Measurements from ENCODE around the gene ART5. TPM values are rescaled to one million over a fixed set of nuclear protein-coding genes. Genes with fewer than 3 reads are reported as not detected.
"Not testable (repeated sequence)": the region's sequence is repeated elsewhere in the genome, so short reads cannot be mapped to it uniquely, and the experiment has no call there.

Gene ART5
- total RNA-seq, 1 donor from 2014 or later: not detected

GRCh38 chr11:3659595-3660515, 18.1 kb upstream of the ART5 start:
- DNase-seq (ENCODE audit: low spot score) (no peak), ATAC-seq (peak; percentile 20)

- ATAC-seq: no peak
- no peak for DNase-seq (ENCODE audit: low spot score)
Observed at GRCh38 chr11:3658252-3658651, 16.5 kb upstream of the ART5 start.

DNA sequence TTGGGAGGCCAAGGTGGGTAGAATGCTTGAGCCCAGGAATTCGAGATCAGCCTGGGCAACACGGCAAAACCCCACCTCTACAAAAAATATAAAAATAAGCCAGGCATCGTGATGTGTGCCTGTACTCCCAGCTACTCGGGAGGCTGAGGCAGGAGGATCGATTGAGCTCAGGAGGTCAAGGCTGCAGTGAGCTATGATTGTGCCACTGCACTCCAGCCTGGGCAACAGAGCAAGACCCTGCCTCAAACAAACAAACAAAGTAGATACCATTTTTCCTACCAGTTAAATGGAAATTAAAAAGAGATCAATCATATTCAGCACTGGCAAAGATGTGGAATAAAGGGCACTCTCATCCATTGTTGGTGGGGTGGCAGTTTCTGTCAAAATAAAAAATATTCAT, 15.5 kb upstream of the ART5 start:
- ATAC-seq: not testable (repeated sequence)

GRCh38 chr11:3655547-3655946, 13.8 kb upstream of the ART5 start:
- no peak for DNase-seq (ENCODE audit: low spot score)
- ATAC-seq: no peak

More for the DNA sequence above, 15.5 kb upstream of the ART5 start:
- not testable (repeated sequence) for DNase-seq (ENCODE audit: low spot score)

DNA sequence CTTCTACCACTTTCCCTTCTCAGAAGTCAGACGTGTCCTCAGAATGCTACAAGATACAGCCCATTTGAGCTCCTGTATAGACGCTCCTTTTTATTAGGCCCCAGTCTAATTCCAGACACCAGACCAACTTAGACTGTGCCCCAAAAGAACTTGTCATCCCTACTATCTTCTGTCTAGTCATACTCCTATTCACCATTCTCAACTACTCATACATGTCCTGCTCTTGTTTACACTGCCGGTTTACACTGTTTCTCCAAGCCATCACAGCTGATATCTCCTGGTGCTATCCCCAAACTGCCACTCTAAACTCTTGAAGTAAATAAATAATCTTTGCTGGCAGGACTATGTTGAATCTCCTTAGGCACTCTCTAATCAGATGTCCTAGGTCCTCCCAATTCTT, 10.7 kb upstream of the ART5 start:
- not testable (repeated sequence) for DNase-seq (ENCODE audit: low spot score); ATAC-seq

DNA sequence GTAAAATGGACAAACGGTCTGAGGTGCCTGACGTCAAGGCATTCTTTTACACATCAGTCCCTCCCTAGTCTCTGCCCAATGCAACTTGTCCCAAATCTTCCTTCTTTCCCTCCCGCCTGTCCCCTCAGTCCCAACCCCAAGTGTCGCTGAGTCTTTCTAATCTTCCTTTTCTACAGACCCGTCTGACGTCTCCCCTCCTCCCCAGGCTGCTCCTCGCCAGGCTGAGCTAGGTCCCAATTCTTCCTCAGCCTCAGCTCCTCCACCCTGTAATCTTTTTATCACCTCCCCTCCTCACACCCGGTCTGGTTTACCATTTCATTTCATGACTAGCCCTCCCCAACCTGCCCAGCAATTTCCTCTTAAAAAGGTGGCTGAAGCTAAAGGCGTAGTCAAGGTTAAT, 7.6 kb upstream of the ART5 start:
- not testable (repeated sequence) for DNase-seq (ENCODE audit: low spot score); ATAC-seq

- not testable (repeated sequence) for ATAC-seq; DNase-seq (ENCODE audit: low spot score)
Observed at GRCh38 chr11:3648843-3649242, 7.1 kb upstream of the ART5 start.

DNA sequence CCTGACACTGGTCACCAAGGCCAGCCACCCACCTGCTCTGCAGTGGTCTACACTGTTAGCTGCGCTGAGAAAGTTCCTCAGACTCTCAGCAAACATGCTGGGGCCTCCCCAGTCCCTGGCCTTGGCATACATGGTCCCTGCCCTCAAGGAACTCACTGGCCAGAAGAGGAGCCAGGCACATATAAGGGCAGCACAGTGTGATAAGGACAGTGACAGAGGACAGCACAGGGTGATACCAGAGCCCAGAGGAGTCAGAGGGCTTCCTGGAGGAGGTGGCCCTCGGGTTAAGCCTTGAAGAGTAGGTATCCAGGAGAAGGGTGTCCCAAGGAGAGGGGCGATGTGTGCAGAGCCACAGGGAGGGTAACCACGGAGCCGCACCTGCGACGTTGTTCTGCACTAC, 3.8 kb upstream of the ART5 start:
- no peak for ATAC-seq
- no peak for DNase-seq (ENCODE audit: low spot score)

DNA sequence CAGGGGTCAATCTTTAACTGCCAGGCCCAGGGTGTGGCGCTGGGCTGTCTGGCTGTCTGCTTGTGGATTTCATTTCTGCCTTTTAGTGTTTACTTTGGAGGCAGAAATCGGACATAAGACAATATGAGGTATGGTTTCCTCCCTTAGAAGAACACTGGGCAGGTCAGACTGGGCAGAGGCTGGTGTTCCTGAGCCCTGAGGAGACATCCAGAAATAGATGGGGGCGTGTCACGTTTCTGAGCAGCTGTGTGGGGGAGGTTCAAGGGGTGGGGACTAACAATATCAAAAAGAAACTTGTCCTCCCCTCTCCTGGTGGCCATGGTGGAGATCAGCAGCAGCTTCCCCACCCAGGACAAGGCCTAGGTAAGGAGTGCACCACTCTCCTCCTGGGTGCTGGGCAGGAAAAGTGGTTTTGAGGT, 3.0 kb upstream of the ART5 start, which contains the start of gene ART1:
TSS of gene ART1 (plus strand) at position 312 of the 419 bp plus-strand sequence. CDS start 14,086 bp downstream, outside the sequence.
- DNase-seq (ENCODE audit: low spot score) (no peak), ATAC-seq (no peak)

DNA sequence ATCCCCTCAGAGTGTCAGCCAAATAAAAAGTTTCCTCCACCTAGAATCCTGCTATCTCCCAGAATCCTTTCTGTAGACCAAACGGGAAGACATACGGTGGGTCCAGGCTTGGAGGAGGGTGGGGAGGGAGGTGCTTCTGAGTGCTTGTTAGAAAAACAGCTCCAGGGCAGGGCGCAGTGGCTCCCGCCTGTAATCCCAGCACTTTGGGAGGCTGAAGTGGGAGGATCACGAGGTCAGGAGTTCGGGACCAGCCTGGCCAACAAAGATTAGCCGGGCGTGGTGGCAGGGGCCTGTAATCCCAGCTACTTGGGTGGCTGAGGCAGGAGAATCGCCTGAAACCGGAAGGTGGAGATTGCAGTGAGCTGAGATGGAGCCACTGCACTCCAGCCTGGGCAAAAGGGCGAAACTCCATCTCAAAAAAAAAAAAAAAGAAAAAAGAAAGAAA, 1.3 kb upstream of the ART5 start:
- ATAC-seq; DNase-seq (ENCODE audit: low spot score): not testable (repeated sequence)

DNA sequence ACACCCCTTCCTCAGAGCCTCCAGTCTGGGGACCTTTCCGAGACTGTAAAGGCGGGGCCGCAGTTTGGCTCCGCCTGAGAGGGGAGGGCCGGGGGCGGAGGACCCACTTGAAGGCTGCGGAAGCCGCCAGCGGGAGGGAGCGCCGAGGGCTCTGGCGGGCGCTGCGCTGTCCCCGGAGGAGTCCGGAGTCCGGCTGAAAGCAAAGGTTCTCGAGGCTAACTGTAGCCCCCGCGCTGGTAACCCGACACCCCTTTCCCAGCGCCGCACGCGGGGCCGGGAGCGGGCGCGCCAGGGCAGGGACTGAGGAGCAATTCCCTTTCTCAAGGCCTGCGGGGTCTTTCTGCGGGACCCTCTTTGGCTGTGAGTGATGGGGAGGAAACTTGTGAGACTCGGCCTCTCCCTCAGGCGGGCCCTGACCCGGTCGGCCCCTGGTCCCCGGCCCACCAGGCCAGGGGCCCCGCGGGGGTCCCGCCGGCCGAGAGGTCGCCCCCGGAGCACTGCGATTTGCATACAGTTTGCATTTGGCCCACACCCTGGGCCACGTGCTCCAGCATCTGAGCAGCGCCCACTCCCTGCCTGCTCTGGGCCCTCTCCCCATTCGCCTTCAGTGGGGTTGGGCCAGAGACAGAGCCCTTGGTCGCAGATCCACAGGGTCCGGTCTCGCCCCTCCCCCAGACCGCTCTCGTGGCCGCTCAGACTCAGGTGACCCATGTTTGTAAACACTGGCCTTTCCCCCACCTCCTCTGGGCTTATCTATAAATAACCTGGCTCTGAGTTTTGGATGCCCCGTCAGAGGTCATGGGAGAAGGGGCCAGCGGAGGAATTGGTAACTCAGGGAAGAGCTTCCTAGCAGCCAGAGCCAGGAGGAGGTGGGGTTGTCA, 519 bp upstream of the ART5 start:
- ATAC-seq: peak; percentile 90
- peak; percentile 69 for DNase-seq (ENCODE audit: low spot score)

GRCh38 chr11:3641191-3641590, 601 bp downstream of the ART5 start:
- ATAC-seq: no peak

GRCh38 chr11:3639841-3640240, 2.0 kb downstream of the ART5 start:
- DNase-seq (ENCODE audit: low spot score) (no peak), ATAC-seq (no peak)

More at GRCh38 chr11:3641191-3641590, 601 bp downstream of the ART5 start:
- DNase-seq (ENCODE audit: low spot score): no peak

- DNase-seq (ENCODE audit: low spot score) (no peak), ATAC-seq (no peak)
Observed at GRCh38 chr11:3638513-3638912, 3.3 kb downstream of the ART5 start.

DNA sequence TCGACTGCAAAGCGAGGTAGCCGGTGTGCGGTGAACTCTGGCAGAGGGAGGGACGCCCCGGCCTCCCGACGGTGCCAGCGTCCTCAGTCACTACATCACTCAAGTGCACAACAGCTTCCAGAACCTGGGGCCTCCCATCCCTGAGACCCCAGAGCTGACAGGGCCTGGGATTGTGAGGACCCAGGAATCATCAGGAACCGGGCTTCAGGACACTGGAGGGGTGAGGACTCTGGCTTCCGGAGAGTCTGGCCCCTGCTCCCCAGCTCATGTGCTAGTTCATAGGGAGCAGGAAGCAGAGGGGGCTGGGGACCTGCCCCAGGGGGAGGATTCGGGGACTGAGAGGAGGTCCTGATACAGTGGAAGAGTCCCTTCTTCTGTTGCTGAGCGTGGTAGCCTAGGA, 4.6 kb downstream of the ART5 start:
- DNase-seq (ENCODE audit: low spot score) (no peak), ATAC-seq (no peak)

- no peak for DNase-seq (ENCODE audit: low spot score)
- no peak for ATAC-seq
Observed at GRCh38 chr11:3635641-3636375, 6.0 kb downstream of the ART5 start.

- ATAC-seq (no peak), DNase-seq (ENCODE audit: low spot score) (no peak)
Observed at GRCh38 chr11:3632070-3632660, 9.6 kb downstream of the ART5 start.

- no peak for ATAC-seq
- no peak for DNase-seq (ENCODE audit: low spot score)
Observed at GRCh38 chr11:3631331-3631730, 10.5 kb downstream of the ART5 start.

DNA sequence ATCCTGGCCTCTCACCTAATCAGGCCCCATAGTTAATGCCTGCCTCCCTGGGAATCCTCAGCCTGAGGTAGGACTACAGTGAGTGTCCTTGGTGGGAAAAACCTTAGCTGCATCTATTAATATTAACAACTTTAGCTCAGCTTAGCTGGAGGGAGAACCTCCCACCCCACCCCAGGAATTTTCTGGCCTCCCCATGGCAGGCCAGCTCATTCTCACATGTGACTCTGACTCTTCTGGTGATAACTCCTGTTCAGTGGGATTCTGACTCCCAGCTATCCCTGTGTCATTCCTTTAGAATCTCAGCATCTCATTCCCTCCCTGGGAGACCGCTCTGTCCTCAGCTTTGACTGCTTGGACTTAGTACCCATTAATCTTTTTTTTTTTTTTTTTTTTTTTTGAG, 14.5 kb downstream of the ART5 start:
- DNase-seq (ENCODE audit: low spot score) (no peak), ATAC-seq (no peak)
